ENCODE data around the gene CFAP58. TPM values are rescaled to one million over a fixed set of nuclear protein-coding genes. Genes with fewer than 3 reads are reported as not detected.

The CFAP58 gene
- total and polyA plus RNA-seq, 2 of the 13 experiments (the other 11 are each of a cell fraction or from before 2014, with no cell fraction given): 0.03 TPM; not detected in 1

DNA sequence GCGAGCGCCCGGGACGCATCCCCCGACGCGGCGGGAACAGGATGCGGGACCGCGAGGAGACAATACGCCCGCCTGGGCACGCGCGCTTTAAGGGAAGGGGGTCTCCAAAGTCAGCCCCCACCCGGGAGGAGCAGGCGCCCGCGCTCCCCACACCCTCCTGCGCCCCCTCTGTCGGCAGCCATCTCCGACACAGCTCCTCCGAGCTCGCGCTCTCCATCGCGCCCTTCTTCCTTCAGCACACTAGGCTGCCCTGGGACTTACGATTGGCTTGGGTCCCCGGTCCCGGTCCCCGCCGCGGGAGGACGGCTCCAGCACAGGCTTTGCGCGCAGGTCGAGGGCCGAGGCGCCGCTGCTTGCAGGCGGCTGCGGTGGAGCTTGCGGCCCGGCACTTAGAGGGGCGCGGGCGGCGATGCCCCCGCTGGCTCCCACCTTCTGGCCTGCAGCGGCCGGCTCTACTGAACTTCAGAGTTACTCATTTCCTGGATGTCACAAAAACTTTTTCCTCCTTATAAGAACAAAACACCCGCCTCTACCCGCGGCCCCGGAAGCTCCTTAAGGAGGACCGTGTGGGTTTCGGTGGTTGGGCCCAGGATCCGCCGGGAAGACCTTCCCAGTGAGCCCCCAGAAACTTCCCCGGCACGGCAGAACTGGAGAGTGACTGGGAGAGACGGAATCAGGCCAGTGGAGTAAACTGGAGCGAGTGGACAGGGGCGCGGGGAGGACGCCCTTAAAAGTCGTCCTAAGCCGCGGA is 15.5 kb upstream of the CFAP58 start, which contains the start of gene ITPRIP (continued):
- TF ChIP-seq, protein P1, sequence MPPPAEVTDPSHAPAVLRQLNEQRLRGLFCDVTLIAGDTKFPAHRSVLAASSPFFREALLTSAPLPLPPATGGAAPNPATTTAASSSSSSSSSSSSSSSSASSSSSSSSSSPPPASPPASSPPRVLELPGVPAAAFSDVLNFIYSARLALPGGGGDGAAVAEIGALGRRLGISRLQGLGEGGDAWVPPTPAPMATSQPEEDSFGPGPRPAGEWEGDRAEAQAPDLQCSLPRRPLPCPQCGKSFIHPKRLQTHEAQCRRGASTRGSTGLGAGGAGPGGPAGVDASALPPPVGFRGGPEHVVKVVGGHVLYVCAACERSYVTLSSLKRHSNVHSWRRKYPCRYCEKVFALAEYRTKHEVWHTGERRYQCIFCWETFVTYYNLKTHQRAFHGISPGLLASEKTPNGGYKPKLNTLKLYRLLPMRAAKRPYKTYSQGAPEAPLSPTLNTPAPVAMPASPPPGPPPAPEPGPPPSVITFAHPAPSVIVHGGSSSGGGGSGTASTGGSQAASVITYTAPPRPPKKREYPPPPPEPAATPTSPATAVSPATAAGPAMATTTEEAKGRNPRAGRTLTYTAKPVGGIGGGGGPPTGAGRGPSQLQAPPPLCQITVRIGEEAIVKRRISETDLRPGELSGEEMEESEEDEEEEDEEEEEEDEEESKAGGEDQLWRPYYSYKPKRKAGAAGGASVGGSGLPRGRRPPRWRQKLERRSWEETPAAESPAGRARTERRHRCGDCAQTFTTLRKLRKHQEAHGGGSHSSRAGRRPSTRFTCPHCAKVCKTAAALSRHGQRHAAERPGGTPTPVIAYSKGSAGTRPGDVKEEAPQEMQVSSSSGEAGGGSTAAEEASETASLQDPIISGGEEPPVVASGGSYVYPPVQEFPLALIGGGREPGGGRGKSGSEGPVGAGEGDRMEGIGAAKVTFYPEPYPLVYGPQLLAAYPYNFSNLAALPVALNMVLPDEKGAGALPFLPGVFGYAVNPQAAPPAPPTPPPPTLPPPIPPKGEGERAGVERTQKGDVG (CRISPR knock-in tag; IDR thresholded peaks at IDR 0.05; ENCODE audit: borderline replicate concordance): 0 out of 2 replicates have a peak, but pooled peaks have one; percentile 30
- TF ChIP-seq ZNF547 (CRISPR knock-in tag; IDR thresholded peaks at IDR 0.05): no peak
- no peak for TF ChIP-seq NCOR1 (IDR thresholded peaks at IDR 0.05; ENCODE audit: borderline replicate concordance, low read length)
- no peak for TF ChIP-seq ZNF775 (CRISPR knock-in tag; IDR thresholded peaks at IDR 0.05; ENCODE audit: borderline replicate concordance)
- TF ChIP-seq MTF2 (CRISPR knock-in tag; IDR thresholded peaks at IDR 0.05; ENCODE audit: borderline replicate concordance): no peak
- TF ChIP-seq ZNF549 (CRISPR knock-in tag; IDR thresholded peaks at IDR 0.05): no peak
- TF ChIP-seq, protein P2, sequence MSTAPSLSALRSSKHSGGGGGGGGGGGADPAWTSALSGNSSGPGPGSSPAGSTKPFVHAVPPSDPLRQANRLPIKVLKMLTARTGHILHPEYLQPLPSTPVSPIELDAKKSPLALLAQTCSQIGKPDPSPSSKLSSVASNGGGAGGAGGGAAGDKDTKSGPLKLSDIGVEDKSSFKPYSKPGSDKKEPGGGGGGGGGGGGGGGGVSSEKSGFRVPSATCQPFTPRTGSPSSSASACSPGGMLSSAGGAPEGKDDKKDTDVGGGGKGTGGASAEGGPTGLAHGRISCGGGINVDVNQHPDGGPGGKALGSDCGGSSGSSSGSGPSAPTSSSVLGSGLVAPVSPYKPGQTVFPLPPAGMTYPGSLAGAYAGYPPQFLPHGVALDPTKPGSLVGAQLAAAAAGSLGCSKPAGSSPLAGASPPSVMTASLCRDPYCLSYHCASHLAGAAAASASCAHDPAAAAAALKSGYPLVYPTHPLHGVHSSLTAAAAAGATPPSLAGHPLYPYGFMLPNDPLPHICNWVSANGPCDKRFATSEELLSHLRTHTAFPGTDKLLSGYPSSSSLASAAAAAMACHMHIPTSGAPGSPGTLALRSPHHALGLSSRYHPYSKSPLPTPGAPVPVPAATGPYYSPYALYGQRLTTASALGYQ (CRISPR knock-in tag; IDR thresholded peaks at IDR 0.05): no peak
- TF ChIP-seq GFI1 (CRISPR knock-in tag; IDR thresholded peaks at IDR 0.05; ENCODE audit: borderline replicate concordance): peak; percentile 72
- TF ChIP-seq RXRA (CRISPR knock-in tag; IDR thresholded peaks at IDR 0.05): no peak
- TF ChIP-seq, protein P3, sequence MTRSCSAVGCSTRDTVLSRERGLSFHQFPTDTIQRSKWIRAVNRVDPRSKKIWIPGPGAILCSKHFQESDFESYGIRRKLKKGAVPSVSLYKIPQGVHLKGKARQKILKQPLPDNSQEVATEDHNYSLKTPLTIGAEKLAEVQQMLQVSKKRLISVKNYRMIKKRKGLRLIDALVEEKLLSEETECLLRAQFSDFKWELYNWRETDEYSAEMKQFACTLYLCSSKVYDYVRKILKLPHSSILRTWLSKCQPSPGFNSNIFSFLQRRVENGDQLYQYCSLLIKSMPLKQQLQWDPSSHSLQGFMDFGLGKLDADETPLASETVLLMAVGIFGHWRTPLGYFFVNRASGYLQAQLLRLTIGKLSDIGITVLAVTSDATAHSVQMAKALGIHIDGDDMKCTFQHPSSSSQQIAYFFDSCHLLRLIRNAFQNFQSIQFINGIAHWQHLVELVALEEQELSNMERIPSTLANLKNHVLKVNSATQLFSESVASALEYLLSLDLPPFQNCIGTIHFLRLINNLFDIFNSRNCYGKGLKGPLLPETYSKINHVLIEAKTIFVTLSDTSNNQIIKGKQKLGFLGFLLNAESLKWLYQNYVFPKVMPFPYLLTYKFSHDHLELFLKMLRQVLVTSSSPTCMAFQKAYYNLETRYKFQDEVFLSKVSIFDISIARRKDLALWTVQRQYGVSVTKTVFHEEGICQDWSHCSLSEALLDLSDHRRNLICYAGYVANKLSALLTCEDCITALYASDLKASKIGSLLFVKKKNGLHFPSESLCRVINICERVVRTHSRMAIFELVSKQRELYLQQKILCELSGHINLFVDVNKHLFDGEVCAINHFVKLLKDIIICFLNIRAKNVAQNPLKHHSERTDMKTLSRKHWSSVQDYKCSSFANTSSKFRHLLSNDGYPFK (CRISPR knock-in tag; IDR thresholded peaks at IDR 0.05; ENCODE audit: borderline replicate concordance): no peak
- no peak for TF ChIP-seq ZFP36 (IDR thresholded peaks at IDR 0.05; ENCODE audit: borderline replicate concordance, low read depth, low read length, partially characterized antibody)
- TF ChIP-seq, protein P4, sequence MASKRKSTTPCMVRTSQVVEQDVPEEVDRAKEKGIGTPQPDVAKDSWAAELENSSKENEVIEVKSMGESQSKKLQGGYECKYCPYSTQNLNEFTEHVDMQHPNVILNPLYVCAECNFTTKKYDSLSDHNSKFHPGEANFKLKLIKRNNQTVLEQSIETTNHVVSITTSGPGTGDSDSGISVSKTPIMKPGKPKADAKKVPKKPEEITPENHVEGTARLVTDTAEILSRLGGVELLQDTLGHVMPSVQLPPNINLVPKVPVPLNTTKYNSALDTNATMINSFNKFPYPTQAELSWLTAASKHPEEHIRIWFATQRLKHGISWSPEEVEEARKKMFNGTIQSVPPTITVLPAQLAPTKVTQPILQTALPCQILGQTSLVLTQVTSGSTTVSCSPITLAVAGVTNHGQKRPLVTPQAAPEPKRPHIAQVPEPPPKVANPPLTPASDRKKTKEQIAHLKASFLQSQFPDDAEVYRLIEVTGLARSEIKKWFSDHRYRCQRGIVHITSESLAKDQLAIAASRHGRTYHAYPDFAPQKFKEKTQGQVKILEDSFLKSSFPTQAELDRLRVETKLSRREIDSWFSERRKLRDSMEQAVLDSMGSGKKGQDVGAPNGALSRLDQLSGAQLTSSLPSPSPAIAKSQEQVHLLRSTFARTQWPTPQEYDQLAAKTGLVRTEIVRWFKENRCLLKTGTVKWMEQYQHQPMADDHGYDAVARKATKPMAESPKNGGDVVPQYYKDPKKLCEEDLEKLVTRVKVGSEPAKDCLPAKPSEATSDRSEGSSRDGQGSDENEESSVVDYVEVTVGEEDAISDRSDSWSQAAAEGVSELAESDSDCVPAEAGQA (IDR thresholded peaks at IDR 0.05; ENCODE audit: low read depth): no peak
- TF ChIP-seq, protein P4 (CRISPR knock-in tag; IDR thresholded peaks at IDR 0.05; ENCODE audit: borderline replicate concordance): no peak
- TF ChIP-seq CBFB (CRISPR knock-in tag; IDR thresholded peaks at IDR 0.05): no peak
- no peak for TF ChIP-seq HDAC2 (CRISPR knock-in tag; IDR thresholded peaks at IDR 0.05)
